Gastrocnemius medialis (tissue), 4 donors: ENCODE measurements around the gene TRIP11.

ENCODE experiments used
- CTCF ChIP-seq, 5 experiments: fragments of 450-650 bp in 3 of 5; fragments of 200-600 bp in 2 of 5; sonication (generic) in 2 of 5; IDR thresholded peaks in 4 of 5; conservative IDR thresholded peaks in 1 of 5; 1 replicate in 4 of 5; 2 replicates in 1 of 5; pipeline ENCODE4 v1.5.1; 2016 to 2019; ENCODE audit warnings: antibody characterized with exemption in 5 of 5, mild to moderate bottlenecking in 3 of 5, moderate library complexity in 3 of 5
- POLR2A ChIP-seq, 2 donors: fragments of 450-650 bp; IDR thresholded peaks; one replicate each; pipeline ENCODE4 v1.6.1; 2017; ENCODE audit warnings: antibody characterized with exemption in 2 of 2, mild to moderate bottlenecking in 2 of 2, moderate library complexity in 2 of 2

- TF ChIP-seq CTCF (IDR thresholded peaks at IDR 0.05 in 4 of 5, conservative IDR thresholded peaks at IDR 0.05 in 1 of 5): no peak
- no peak for TF ChIP-seq POLR2A (IDR thresholded peaks at IDR 0.05)
Observed at GRCh38 chr14:91934554-91935285, 105.1 kb downstream of the TRIP11 start.
